ENCODE data around the gene SYNE1.
"Not testable (repeated sequence)": the region's sequence is repeated elsewhere in the genome, so short reads cannot be mapped to it uniquely, and the experiment has no call there.

SYNE1 gene

GRCh38 chr6:152492281-152492680 is 144.9 kb downstream of the SYNE1 start:
- not testable (repeated sequence) for DNase-seq (ENCODE audit: low read depth in 1 of 2, low spot score in 1 of 2)

- DNase-seq (ENCODE audit: low read depth in 1 of 2, low spot score in 1 of 2) = not testable (repeated sequence)
Observed at GRCh38 chr6:152491501-152491900, 145.7 kb downstream of the SYNE1 start.

DNA sequence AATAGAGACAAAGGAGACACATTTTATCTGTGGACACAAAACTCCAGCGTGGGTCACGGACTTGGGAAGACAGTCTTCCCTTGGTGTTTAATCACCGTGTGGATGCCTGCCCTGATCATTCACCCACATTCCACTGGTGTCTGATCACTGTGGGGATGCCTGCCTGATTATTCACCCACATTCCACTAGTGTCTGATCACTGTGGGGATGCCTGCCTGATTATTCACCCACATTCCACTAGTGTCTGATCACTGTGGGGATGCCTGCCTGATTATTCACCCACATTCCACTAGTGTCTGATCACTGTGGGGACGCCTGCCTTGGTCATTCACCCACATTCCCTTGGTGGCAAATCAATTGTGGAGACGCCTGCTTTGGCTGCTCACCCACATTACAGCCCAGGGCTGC is 146.2 kb downstream of the SYNE1 start:
- DNase-seq (ENCODE audit: low read depth in 1 of 2, low spot score in 1 of 2) = not testable (repeated sequence)

DNA sequence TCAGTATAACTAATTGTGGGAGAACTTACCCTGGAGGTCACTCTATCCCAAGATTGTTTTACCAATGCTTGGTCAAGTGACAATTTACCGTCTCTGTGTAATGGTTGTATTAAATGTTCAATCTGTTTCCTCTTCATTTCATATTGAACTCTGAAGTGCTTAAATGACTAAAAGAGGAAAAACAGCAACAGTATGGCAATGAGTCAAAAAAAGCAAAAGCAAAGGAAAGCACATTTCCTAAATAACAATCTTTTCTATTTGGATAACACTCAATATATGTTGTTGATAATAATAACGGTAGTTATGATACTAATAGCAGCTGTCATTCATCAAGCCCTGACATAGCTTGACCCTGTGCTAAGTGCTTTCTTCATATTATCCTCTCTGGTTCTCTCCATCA is 152.4 kb downstream of the SYNE1 start:
- no peak for DNase-seq (ENCODE audit: low read depth in 1 of 2, low spot score in 1 of 2)

GRCh38 chr6:152482289-152482688 is 154.9 kb downstream of the SYNE1 start:
- DNase-seq (ENCODE audit: low read depth in 1 of 2, low spot score in 1 of 2) = no peak

DNA sequence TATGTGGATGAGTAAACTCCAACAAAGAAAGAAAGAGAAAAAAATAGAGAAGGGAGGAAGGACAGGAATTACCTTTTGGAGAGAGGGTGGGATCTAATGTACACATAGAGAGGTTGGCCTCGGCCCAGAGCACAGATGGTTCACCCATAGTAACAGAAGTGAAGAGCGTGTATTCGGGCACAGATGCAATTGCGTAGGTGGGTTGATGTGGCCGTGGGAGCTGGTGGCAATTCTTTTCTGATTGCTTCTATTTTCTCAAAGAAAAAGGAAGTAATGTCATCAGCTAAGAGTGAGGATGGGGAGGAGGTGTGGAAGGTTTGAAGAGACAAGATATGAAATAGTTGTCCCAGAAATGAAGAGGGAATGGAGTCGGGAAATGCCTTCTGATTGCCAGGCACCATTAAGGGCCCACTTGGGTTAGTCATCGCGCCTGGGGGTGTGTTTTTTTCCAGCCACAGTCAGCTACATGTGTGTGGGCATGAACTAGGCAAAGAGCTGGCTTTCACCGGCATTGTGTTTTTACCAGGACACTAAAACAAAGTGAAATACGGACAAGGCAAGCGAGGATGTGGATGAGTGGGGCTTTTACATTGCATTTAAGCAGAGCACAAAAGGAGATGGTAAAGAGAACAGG is 158.7 kb downstream of the SYNE1 start:
- DNase-seq (ENCODE audit: low read depth in 1 of 2, low spot score in 1 of 2) = no peak

DNA sequence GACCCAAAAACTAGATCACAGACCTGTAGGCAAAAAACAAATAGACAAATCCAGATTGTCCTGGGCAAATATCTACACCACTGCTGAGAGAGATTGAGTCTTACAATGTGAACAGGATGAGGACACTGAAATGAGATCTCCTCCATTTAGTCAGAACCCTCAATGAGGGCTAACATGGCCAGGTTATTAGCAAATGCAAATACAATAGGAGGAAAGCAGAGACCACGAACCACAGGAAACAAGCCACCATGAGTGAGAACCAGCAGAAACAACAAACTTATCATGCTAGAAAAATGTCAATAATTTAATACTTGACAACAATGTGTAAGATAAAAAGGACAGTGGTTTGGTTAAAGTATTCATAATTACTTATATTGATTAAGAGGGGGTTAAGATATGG is 162.8 kb downstream of the SYNE1 start:
- DNase-seq (ENCODE audit: low read depth in 1 of 2, low spot score in 1 of 2) = no peak

DNA sequence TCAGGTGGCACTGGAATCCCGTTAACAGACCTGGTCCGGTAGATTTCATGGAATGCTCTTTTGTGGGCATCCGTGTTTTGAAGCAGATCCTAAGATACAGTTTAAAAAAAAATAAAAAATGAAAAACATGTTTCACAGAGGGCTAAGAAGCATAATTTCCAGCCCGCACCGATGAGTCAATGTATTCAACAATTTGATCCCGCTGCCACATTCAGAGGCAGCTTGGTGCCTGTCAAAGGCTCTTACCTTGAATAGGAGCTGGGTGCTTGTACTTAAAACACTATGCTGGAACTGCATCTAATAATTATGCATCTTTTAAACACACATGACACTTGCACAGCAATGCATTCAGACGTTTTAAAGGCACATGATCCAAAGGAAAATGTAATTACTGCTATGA is 164.8 kb downstream of the SYNE1 start:
- no peak for DNase-seq (ENCODE audit: low read depth in 1 of 2, low spot score in 1 of 2)

- no peak for DNase-seq (ENCODE audit: low read depth in 1 of 2, low spot score in 1 of 2)
Observed at GRCh38 chr6:152471456-152472265, 165.5 kb downstream of the SYNE1 start.

- no peak for DNase-seq (ENCODE audit: low read depth in 1 of 2, low spot score in 1 of 2)
Observed at GRCh38 chr6:152463164-152463563, 174.0 kb downstream of the SYNE1 start.

DNA sequence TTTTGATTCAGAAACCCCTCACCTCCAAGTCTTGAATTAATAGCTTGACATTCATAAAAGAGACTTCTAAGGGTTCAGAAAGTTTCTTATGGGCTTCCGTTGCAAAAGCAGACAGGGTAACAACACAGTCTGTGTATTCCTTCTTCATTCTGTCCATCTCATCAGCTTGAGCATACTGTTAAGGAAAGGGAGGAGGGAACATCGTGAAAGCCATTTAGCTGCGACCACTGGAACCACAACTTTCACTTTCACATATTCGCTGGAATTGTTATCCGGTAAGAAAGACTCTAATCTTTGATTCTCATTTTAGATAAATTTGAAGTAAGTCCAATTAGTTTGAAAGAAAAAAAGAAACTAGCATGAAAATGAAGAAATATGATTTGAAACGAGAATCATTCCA is 174.4 kb downstream of the SYNE1 start:
- DNase-seq (ENCODE audit: low read depth in 1 of 2, low spot score in 1 of 2) = no peak

GRCh38 chr6:152461556-152461955 is 175.6 kb downstream of the SYNE1 start:
- no peak for DNase-seq (ENCODE audit: low read depth in 1 of 2, low spot score in 1 of 2)

DNA sequence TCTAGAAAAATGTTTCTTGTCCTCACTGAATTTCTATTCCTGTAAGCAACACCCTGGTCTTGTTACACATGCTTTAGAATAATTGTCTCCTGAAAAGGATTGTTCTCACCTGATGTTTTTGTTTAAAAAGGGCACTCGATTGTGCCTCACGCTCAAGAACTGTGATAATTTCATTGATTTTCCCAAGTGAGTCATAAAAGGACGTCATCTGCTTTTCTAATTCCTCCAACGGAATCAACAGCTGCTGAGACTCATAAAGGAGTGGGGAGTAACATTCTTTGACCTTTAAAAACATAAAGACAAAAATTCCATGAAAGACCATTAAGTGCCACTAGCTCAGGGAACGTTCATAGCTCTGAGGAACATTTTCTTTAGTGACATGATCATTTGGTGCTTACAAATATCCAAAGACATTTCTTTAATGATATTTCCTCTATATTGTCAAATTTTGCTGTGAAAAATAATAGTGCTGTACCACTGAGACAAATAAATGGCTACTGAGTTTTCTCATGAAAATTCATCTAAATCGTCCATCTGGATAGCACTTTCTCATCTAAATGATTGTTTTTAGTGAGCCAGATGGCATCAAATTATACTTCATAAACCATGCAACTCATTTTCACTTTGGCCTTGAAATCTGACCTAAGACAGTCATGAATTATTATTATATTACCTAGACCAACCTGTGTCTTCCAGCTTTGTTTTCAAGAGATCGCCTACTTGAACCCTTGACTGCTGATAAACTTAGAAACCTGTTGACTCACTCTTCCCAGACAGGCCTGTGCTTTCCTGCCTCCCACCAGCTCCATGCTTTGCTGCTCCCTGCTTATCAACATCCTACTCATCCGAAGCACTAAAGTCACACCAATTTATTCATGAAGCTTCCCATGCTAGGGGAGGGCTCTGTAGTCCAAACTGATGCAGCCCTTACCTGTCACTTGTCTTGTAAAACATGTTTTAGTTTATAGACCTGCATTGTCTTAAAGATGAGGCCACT is 178.2 kb downstream of the SYNE1 start:
- DNase-seq (ENCODE audit: low read depth in 1 of 2, low spot score in 1 of 2) = no peak

DNA sequence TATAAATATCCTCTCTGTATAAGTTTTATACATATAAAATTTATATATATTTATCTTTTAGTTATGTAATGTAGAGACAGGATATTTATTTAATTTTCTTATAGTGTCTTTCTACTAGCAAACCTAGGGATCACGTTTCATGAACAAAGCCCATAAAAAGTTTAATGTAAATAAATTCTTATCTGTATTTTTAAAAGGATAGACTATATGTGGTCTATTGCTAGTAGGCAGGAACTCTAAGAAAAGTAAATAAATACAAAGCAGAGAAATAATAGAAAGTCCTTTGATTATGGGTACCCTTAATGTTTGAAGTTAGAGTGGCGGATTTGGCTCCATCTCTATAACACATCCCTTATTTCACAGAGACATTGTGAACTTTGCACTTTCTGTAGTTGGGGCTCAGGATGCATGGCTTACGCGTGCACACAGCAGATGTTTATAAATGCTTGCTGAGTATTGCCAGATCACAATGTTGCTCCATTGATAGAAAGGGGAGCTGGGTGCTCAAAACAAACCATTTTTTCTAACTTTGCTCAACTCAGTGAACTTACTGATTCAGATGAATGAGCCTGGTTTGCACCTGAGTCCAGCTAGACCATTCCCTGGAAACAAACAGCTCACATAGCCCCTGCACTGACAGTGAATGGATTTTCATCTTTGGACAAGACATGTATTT is 179.1 kb downstream of the SYNE1 start:
- no peak for DNase-seq (ENCODE audit: low read depth in 1 of 2, low spot score in 1 of 2)

DNA sequence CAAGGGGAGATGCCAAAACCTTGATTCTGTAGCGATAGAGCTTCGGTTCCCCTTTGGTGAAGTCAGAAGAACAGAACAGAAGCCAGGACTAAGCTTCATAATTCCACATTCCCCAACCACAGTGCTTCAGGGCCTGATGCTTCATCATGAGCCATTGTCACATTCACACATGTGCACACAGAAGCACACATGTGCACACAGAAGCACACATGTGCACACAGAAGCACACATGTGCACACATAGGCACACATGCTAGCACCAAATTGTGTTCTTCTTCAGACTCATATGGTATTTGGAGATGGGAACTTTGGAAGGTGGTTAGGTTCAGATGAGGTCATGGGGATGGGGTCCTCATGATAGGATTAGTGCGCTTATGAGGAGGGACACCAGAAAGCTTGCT is 183.2 kb downstream of the SYNE1 start:
- DNase-seq (ENCODE audit: low read depth in 1 of 2, low spot score in 1 of 2) = no peak

GRCh38 chr6:152453421-152453820 is 183.7 kb downstream of the SYNE1 start:
- DNase-seq (ENCODE audit: low read depth in 1 of 2, low spot score in 1 of 2) = no peak

- no peak for DNase-seq (ENCODE audit: low read depth in 1 of 2, low spot score in 1 of 2)
Observed at GRCh38 chr6:152452639-152453038, 184.5 kb downstream of the SYNE1 start.

DNA sequence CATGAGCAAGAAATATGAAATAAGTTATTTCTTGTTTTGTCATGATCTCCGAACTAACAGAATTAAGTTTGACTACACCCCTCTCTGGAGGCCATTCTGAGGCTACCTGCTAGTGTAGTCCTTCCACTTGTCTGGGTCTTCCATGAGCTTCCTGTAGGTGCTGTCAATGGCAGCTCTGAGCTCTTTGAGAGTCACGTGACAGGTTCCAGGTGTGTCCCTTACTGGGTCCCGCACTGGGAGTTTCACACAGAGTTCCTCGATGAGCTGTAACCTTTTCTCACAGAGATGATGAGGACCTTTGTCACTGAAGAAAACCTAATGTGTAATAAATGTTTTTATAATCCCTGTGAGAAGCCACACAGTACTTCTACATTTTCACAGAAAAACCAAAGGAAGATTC is 186.6 kb downstream of the SYNE1 start:
- DNase-seq (ENCODE audit: low read depth in 1 of 2, low spot score in 1 of 2) = no peak

DNA sequence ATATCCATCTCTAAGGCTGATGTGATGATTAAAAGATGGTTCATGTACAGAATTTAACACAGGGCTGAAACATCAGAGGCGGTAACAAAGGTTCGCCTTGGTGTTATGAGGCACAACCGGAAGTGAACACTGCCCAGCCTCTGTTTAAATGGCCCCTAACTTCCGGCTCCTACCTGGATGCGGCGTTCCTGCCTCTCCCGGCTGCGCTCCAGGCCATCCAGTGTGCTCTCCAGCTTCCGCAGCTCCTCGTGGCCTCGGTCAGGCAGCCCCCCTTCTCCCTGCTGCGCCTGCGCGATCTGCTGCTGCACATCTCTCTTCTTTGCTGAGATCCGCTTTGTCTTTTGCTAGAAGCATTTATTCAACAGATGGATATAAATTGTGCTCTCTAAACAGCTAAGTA is 195.3 kb downstream of the SYNE1 start:
- no peak for DNase-seq (ENCODE audit: low read depth in 1 of 2, low spot score in 1 of 2)

- DNase-seq (ENCODE audit: low read depth in 1 of 2, low spot score in 1 of 2) = no peak
Observed at GRCh38 chr6:152435816-152436215, 201.3 kb downstream of the SYNE1 start.

- no peak for DNase-seq (ENCODE audit: low read depth in 1 of 2, low spot score in 1 of 2)
Observed at GRCh38 chr6:152432758-152433157, 204.4 kb downstream of the SYNE1 start.
